ENCODE results near the gene CIZ1. TPM values are rescaled to one million over a fixed set of nuclear protein-coding genes. Genes with fewer than 3 reads are reported as not detected.

CIZ1 gene
- total RNA-seq, 1 donor from 2014 or later: 33.4 TPM

DNA sequence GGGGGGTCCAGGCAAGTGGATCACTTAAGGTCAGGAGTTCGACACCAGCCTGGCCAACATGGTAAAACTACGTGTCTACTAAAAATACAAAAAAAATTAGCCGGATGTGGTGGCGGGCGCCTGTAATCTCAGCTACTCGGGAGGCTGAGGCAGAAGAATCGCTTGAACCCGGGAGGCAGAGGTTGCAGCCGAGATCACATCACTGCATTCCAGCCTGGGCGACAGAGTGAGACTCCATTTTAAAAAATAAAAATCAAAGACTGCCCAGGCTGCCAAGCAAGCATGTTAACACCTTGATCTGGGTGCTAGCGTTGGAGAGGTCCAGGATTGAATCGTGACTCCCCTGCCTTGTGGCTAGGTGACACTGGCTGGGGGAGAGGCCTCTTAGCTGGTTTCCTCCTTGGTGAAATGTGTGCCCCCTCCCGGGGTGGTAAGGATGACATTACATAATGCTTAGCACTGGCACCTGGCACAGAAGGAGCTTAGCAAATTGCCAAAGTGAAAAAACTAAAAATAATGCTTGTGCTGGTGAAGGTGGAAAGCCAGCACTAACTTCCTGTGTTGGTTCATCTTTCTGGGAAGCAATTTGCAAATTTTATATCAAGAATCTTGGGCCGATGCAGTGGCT lies 2.2 kb upstream of the CIZ1 start:
- H3K4me1 ChIP-seq: peaks cover 7% of the 10 kb centered on the region
- H3K79me2 ChIP-seq (ENCODE audit: low read depth): peaks cover 14% of the 10 kb centered on the region
- peak overlapping the region; percentile 55 for H3K4me3 Mint-ChIP-seq
- TF ChIP-seq EZH2phosphoT487 (IDR thresholded peaks at IDR 0.05): no peak
- no peak for TF ChIP-seq CTCF (IDR thresholded peaks at IDR 0.05)
- TF ChIP-seq EZH2 (IDR thresholded peaks at IDR 0.05): no peak
- H3K27ac Mint-ChIP-seq: no peak overlapping the region
- H3F3A ChIP-seq (ENCODE audit: low read depth): peaks cover 6% of the 10 kb centered on the region
- H3K9me3 ChIP-seq (ENCODE audit: low read depth): no peaks in the 10 kb centered on the region
- no peak overlapping the region for H2AFZ ChIP-seq (replicated peaks)
- H3K27me3 Mint-ChIP-seq (ENCODE audit: insufficient read depth, low read depth): no peaks in the 10 kb centered on the region
- H3K27me3 ChIP-seq: no peaks in the 10 kb centered on the region
- peaks cover 8% of the 10 kb centered on the region for H3K36me3 Mint-ChIP-seq
- peaks cover 17% of the 10 kb centered on the region for H3K4me1 Mint-ChIP-seq
- no peak overlapping the region for H3K9ac ChIP-seq
- peaks cover 5% of the 10 kb centered on the region for H3K36me3 ChIP-seq
- H4K20me1 ChIP-seq (ENCODE audit: low read depth): no peaks in the 10 kb centered on the region
- H3K4me2 ChIP-seq: no peak overlapping the region
- DNase-seq (ENCODE audit: low spot score): no peak
- H3K4me3 ChIP-seq: no peak overlapping the region
- H3K9me3 Mint-ChIP-seq: no peaks in the 10 kb centered on the region
- no peak overlapping the region for H3K27ac ChIP-seq

DNA sequence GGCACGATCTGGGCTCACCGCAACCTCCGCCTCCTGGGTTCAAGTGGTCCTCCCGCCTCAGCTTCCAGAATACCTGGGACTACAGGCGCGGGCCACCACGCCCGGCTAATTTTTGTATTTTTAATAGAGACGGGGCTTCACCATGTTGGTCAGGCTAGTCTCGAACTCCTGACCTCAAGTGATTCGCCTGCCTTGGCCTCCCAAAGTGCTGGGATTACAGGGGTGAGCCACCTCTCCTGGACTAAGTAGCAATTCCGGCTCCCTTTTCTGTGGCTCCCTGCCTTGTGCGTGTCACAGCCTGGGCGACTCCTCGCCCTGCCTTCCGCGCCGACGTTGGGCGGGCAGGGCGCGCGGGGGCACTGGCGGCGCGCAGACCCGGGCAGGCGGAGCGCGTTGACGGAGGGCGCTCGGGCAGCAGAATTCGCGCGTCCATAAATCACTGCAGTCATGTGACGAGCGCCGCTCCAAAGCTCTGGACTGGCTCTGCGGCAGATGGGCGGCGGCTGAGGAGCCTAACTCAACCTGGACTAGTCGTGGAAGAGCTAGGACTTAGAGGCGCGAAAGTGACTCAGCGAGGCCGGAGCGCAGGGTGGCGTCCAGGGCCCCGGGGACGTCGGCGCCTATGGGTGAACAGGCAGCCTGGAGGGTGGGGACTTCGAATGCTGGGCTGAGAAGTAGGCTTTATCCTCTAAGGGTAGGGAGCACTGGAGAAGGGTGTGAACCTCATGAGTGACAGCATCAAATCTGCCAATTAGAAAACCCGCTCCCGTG lies 1.4 kb upstream of the CIZ1 start:
- Mint-ChIP-seq H3K27me3 (ENCODE audit: insufficient read depth, low read depth) (no peaks in the 10 kb centered on the region), H3K9me3 (no peaks in the 10 kb centered on the region), H3K36me3 (peaks cover 11% of the 10 kb centered on the region), H3K4me1 (peaks cover 17% of the 10 kb centered on the region), H3K4me3 (peak overlapping the region; percentile 55), H3K27ac (no peak overlapping the region)
- H3K9me3 ChIP-seq (ENCODE audit: low read depth): no peaks in the 10 kb centered on the region
- H4K20me1 ChIP-seq (ENCODE audit: low read depth): no peaks in the 10 kb centered on the region
- no peak for DNase-seq (ENCODE audit: low spot score)
- no peak overlapping the region for H2AFZ ChIP-seq (replicated peaks)
- no peaks in the 10 kb centered on the region for H3K27me3 ChIP-seq
- H3F3A ChIP-seq (ENCODE audit: low read depth): peaks cover 6% of the 10 kb centered on the region
- TF ChIP-seq EZH2phosphoT487 (IDR thresholded peaks at IDR 0.05): no peak
- TF ChIP-seq CTCF (IDR thresholded peaks at IDR 0.05): no peak
- TF ChIP-seq EZH2 (IDR thresholded peaks at IDR 0.05): no peak
- H3K27ac ChIP-seq: no peak overlapping the region
- peaks cover 5% of the 10 kb centered on the region for H3K36me3 ChIP-seq
- H3K9ac ChIP-seq: no peak overlapping the region
- peaks cover 14% of the 10 kb centered on the region for H3K79me2 ChIP-seq (ENCODE audit: low read depth)
- H3K4me2 ChIP-seq: no peak overlapping the region
- peak overlapping the region; percentile 96 for H3K4me3 ChIP-seq
- peaks cover 7% of the 10 kb centered on the region for H3K4me1 ChIP-seq

- peak; percentile 23 for DNase-seq (ENCODE audit: low spot score)
- H3K27me3 ChIP-seq: no peaks in the 10 kb centered on the region
- no peaks in the 10 kb centered on the region for H4K20me1 ChIP-seq (ENCODE audit: low read depth)
- H3F3A ChIP-seq (ENCODE audit: low read depth): peaks cover 6% of the 10 kb centered on the region
- peak overlapping the region; percentile 96 for H3K4me3 ChIP-seq
- peaks cover 7% of the 10 kb centered on the region for H3K4me1 ChIP-seq
- H3K9me3 ChIP-seq (ENCODE audit: low read depth): no peaks in the 10 kb centered on the region
- peak overlapping the region; percentile 78 for H3K4me2 ChIP-seq
- Mint-ChIP-seq H3K4me1 (peaks cover 14% of the 10 kb centered on the region), H3K9me3 (no peaks in the 10 kb centered on the region), H3K27me3 (ENCODE audit: insufficient read depth, low read depth) (peaks cover 2% of the 10 kb centered on the region), H3K36me3 (peaks cover 17% of the 10 kb centered on the region), H3K27ac (peak overlapping the region; percentile 91), H3K4me3 (peak overlapping the region; percentile 96)
- H3K9ac ChIP-seq: peak overlapping the region; percentile 86
- H2AFZ ChIP-seq (replicated peaks): peak overlapping the region; percentile 94
- H3K36me3 ChIP-seq: peaks cover 9% of the 10 kb centered on the region
- H3K27ac ChIP-seq: no peak overlapping the region
- no peak for TF ChIP-seq EZH2phosphoT487 (IDR thresholded peaks at IDR 0.05)
- no peak for TF ChIP-seq EZH2 (IDR thresholded peaks at IDR 0.05)
- no peak for TF ChIP-seq CTCF (IDR thresholded peaks at IDR 0.05)
- peaks cover 14% of the 10 kb centered on the region for H3K79me2 ChIP-seq (ENCODE audit: low read depth)
Observed at GRCh38 chr9:128190516-128191405, 611 bp downstream of the CIZ1 start.

All from neural progenitor cell (in vitro differentiated cells).